Measurements from ENCODE around the gene RBPJL. TPM values are rescaled to one million over a fixed set of nuclear protein-coding genes. Genes with fewer than 3 reads are reported as not detected.
A peak's percentile ranks its signal among the peaks of the same experiment; 100 is the strongest.

Gene RBPJL
- total and polyA plus RNA-seq, 2 of the 13 experiments (the other 11 are each of a cell fraction or from before 2014, with no cell fraction given), result not detected

GRCh38 chr20:45344168-45344860, 37.7 kb downstream of the RBPJL start (continued):
- no peak for TF ChIP-seq ETV5 (CRISPR knock-in tag; IDR thresholded peaks at IDR 0.05; ENCODE audit: borderline replicate concordance)
- peak; percentile 88; the same call in 1 of the 2 replicates for TF ChIP-seq ZBTB10 (CRISPR knock-in tag; IDR thresholded peaks at IDR 0.05; ENCODE audit: borderline replicate concordance)
- TF ChIP-seq SRSF9 (IDR thresholded peaks at IDR 0.05; ENCODE audit: borderline replicate concordance, insufficient read depth, low read depth, low read length, poor library complexity, severe bottlenecking), result no peak
- peak; percentile 55; the same call in 1 of the 2 replicates for TF ChIP-seq GATAD2A (CRISPR knock-in tag; IDR thresholded peaks at IDR 0.05)
- no peak for TF ChIP-seq HNRNPH1 (optimal IDR thresholded peaks at IDR 0.05; ENCODE audit: low read depth, low read length)
- TF ChIP-seq SSRP1 (CRISPR knock-in tag; IDR thresholded peaks at IDR 0.05), result 0 out of 2 replicates have a peak, but pooled peaks have one; percentile 26
- no peak; the same call in 1 of the 2 replicates for TF ChIP-seq PPARG (CRISPR knock-in tag; conservative IDR thresholded peaks at IDR 0.05)
- TF ChIP-seq ZNF354B (CRISPR knock-in tag; IDR thresholded peaks at IDR 0.05), result 0 out of 2 replicates have a peak, but pooled peaks have one; percentile 22
- TF ChIP-seq THRA (CRISPR knock-in tag; IDR thresholded peaks at IDR 0.05; ENCODE audit: borderline replicate concordance), result no peak
- peak; percentile 98 for TF ChIP-seq FOSL2 (CRISPR knock-in tag; IDR thresholded peaks at IDR 0.05)
- no peak for TF ChIP-seq SMARCE1 (IDR thresholded peaks at IDR 0.05; ENCODE audit: borderline replicate concordance)
- no peak for TF ChIP-seq FOXA1 (IDR thresholded peaks at IDR 0.05)
- no peak; the same call in 1 of the 2 replicates for TF ChIP-seq FOXA1 (CRISPR knock-in tag; IDR thresholded peaks at IDR 0.05)
- no peak for TF ChIP-seq JARID2 (CRISPR knock-in tag; IDR thresholded peaks at IDR 0.05; ENCODE audit: insufficient replicate concordance)
- no peak for TF ChIP-seq MAFK (conservative IDR thresholded peaks at IDR 0.05 in 1 of 2, IDR thresholded peaks at IDR 0.05 in 1 of 2; ENCODE audit: low read length in 2 of 2)
- peak; percentile 14; the same call in 1 of the 2 replicates for TF ChIP-seq TMF1 (CRISPR knock-in tag; IDR thresholded peaks at IDR 0.05; ENCODE audit: low read depth)
- peak; percentile 62; the same call in 1 of the 2 replicates for TF ChIP-seq ZNF281 (CRISPR knock-in tag; IDR thresholded peaks at IDR 0.05; ENCODE audit: borderline replicate concordance)
- peak; percentile 86 for TF ChIP-seq ATF3 (CRISPR knock-in tag; IDR thresholded peaks at IDR 0.05)
- TF ChIP-seq PHF21A (CRISPR knock-in tag; IDR thresholded peaks at IDR 0.05), result peak; percentile 92; the same call in 1 of the 2 replicates
- no peak for TF ChIP-seq ZMYM2 (CRISPR knock-in tag; IDR thresholded peaks at IDR 0.05)
- TF ChIP-seq ELF4 (CRISPR knock-in tag; IDR thresholded peaks at IDR 0.05; ENCODE audit: borderline replicate concordance), result no peak
- no peak for TF ChIP-seq KLF13 (CRISPR knock-in tag; IDR thresholded peaks at IDR 0.05)
- TF ChIP-seq ZNF773 (CRISPR knock-in tag; IDR thresholded peaks at IDR 0.05; ENCODE audit: borderline replicate concordance), result 0 out of 2 replicates have a peak, but pooled peaks have one; percentile 29
- no peak; the same call in 1 of the 2 replicates for TF ChIP-seq MYNN (CRISPR knock-in tag; IDR thresholded peaks at IDR 0.05; ENCODE audit: low read depth)

All from HepG2 (cell line).